HEK293 (cell line): ENCODE measurements around the gene MBOAT7.

ENCODE experiments used
- SP2 ChIP-seq: fragments of 450-650 bp; formaldehyde crosslinking; IDR thresholded peaks from 2 replicates; pipeline ENCODE4 v1.5.1; 2016; ENCODE audit warnings: missing biosample characterization, missing genetic modification characterization
- ZBTB21 ChIP-seq: fragments of 450-650 bp; formaldehyde crosslinking; IDR thresholded peaks from 2 replicates; pipeline ENCODE4 v1.5.1; 2017; ENCODE audit warnings: missing biosample characterization, missing genetic modification characterization
- ZBTB6 ChIP-seq: fragments of 450-650 bp; formaldehyde crosslinking; IDR thresholded peaks from 2 replicates; pipeline ENCODE4 v1.5.1; 2017; ENCODE audit warnings: missing biosample characterization, missing genetic modification characterization
- ZNF138 ChIP-seq: fragments of 450-650 bp; formaldehyde crosslinking; IDR thresholded peaks from 2 replicates; pipeline ENCODE4 v1.5.1; 2016; ENCODE audit warnings: missing biosample characterization, missing genetic modification characterization, borderline replicate concordance
- ZNF157 ChIP-seq: fragments of 450-650 bp; formaldehyde crosslinking; IDR thresholded peaks from 2 replicates; pipeline ENCODE4 v1.5.1; 2016; ENCODE audit warnings: missing biosample characterization, missing genetic modification characterization
- ZNF473 ChIP-seq: fragments of 450-650 bp; formaldehyde crosslinking; IDR thresholded peaks from 2 replicates; pipeline ENCODE4 v1.5.1; 2017; ENCODE audit warnings: missing biosample characterization, missing genetic modification characterization
- ZNF48 ChIP-seq: fragments of 450-650 bp; formaldehyde crosslinking; IDR thresholded peaks from 2 replicates; pipeline ENCODE4 v1.5.1; 2016; ENCODE audit warnings: missing biosample characterization, missing genetic modification characterization
- ZNF654 ChIP-seq: fragments of 450-650 bp; formaldehyde crosslinking; IDR thresholded peaks from 2 replicates; pipeline ENCODE4 v1.5.1; 2016; ENCODE audit warnings: low read depth, missing biosample characterization, missing genetic modification characterization
- ZNF792 ChIP-seq: fragments of 450-650 bp; formaldehyde crosslinking; IDR thresholded peaks from 2 replicates; pipeline ENCODE4 v1.5.1; 2016; ENCODE audit warnings: missing biosample characterization, missing genetic modification characterization
- TF ChIP-seq, protein P1 (sequence below): fragments of 450-650 bp; formaldehyde crosslinking; IDR thresholded peaks from 2 replicates; pipeline ENCODE4 v1.5.1; 2016; ENCODE audit warnings: missing biosample characterization, missing genetic modification characterization

- TF ChIP-seq, protein P1, sequence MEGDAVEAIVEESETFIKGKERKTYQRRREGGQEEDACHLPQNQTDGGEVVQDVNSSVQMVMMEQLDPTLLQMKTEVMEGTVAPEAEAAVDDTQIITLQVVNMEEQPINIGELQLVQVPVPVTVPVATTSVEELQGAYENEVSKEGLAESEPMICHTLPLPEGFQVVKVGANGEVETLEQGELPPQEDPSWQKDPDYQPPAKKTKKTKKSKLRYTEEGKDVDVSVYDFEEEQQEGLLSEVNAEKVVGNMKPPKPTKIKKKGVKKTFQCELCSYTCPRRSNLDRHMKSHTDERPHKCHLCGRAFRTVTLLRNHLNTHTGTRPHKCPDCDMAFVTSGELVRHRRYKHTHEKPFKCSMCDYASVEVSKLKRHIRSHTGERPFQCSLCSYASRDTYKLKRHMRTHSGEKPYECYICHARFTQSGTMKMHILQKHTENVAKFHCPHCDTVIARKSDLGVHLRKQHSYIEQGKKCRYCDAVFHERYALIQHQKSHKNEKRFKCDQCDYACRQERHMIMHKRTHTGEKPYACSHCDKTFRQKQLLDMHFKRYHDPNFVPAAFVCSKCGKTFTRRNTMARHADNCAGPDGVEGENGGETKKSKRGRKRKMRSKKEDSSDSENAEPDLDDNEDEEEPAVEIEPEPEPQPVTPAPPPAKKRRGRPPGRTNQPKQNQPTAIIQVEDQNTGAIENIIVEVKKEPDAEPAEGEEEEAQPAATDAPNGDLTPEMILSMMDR: no peak; the same call in 1 of the 2 replicates
- TF ChIP-seq ZNF138 (tag by site-specific recombination) (no peak), ZBTB21 (tag by site-specific recombination) (peak; percentile 90), ZNF654 (tag by site-specific recombination) (no peak), ZBTB6 (tag by site-specific recombination) (no peak), ZNF48 (no peak), ZNF792 (tag by site-specific recombination) (no peak), SP2 (tag by site-specific recombination) (peak; percentile 89), ZNF473 (no peak), ZNF157 (tag by site-specific recombination) (no peak)
These were observed 539 bp upstream of the MBOAT7 start for GRCh38 chr19:54189735-54190502.
